Osteocyte (in vitro differentiated cells): ENCODE measurements around the gene SLC26A2. TPM values are rescaled to one million over a fixed set of nuclear protein-coding genes. Genes with fewer than 3 reads are reported as not detected.
A peak's percentile ranks its signal among the peaks of the same experiment; 100 is the strongest.

Source experiments
- DNase-seq: peaks from one replicate; pipeline ENCODE4 v3.0.0; 2021; ENCODE audit warnings: mixed read lengths; ENCODE audit not compliant: unreplicated experiment; ENCODE audit errors: extremely low spot score
- H3K27ac Mint-ChIP-seq: one replicate; pipeline ENCODE4 v1.8.0; 2021; ENCODE audit warnings: mild to moderate bottlenecking, mixed read lengths; ENCODE audit not compliant: unreplicated experiment
- H3K27me3 Mint-ChIP-seq: one replicate; pipeline ENCODE4 v1.8.0; 2021; ENCODE audit warnings: mixed read lengths; ENCODE audit not compliant: unreplicated experiment
- H3K36me3 Mint-ChIP-seq: one replicate; pipeline ENCODE4 v1.8.0; 2021; ENCODE audit warnings: mixed read lengths; ENCODE audit not compliant: unreplicated experiment
- H3K4me1 Mint-ChIP-seq: one replicate; pipeline ENCODE4 v1.8.0; 2021; ENCODE audit warnings: mixed read lengths; ENCODE audit not compliant: unreplicated experiment
- H3K4me3 Mint-ChIP-seq: one replicate; pipeline ENCODE4 v1.8.0; 2021; ENCODE audit warnings: mild to moderate bottlenecking, moderate library complexity, mixed read lengths; ENCODE audit not compliant: unreplicated experiment
- H3K9me3 Mint-ChIP-seq: one replicate; pipeline ENCODE4 v1.8.0; 2021; ENCODE audit warnings: mixed read lengths; ENCODE audit not compliant: unreplicated experiment
- CTCF ChIP-seq: fragments of 200-600 bp; sonication (generic); IDR thresholded peaks from 2 replicates; pipeline ENCODE4 v1.5.0; 2021; ENCODE audit warnings: antibody characterized with exemption, mild to moderate bottlenecking, moderate library complexity
- total RNA-seq: library from RNA; stranded (reverse); gene quantifications from 2 replicates; pipeline ENCODE4 v1.2.1, GENCODE V29; 2021

Gene SLC26A2
- total RNA-seq, 1 donor from 2014 or later = 39.7 TPM

- Mint-ChIP-seq H3K27ac (peak overlapping the region; percentile 87), H3K27me3 (no peaks in the 10 kb centered on the region), H3K9me3 (no peaks in the 10 kb centered on the region), H3K36me3 (peaks cover 17% of the 10 kb centered on the region), H3K4me3 (peak overlapping the region; percentile 89), H3K4me1 (peaks cover 36% of the 10 kb centered on the region)
- DNase-seq = no peak
- TF ChIP-seq CTCF = no peak
Observed at GRCh38 chr5:149999866-150000255, 39.3 kb downstream of the SLC26A2 start.

- Mint-ChIP-seq H3K27me3 (no peaks in the 10 kb centered on the region), H3K4me1 (peaks cover 37% of the 10 kb centered on the region), H3K36me3 (peaks cover 19% of the 10 kb centered on the region), H3K27ac (peak within 1 kb of the TSS; percentile 87), H3K4me3 (peak within 1 kb of the TSS; percentile 89), H3K9me3 (no peaks in the 10 kb centered on the region)
- TF ChIP-seq CTCF = peak; percentile 21
- peak; percentile 97 for DNase-seq
Observed at GRCh38 chr5:150000256-150000989, 39.9 kb downstream of the SLC26A2 start, which contains the start of the genes HMGXB3 and TIGD6. HMGXB3 (plus strand) TSS chr5:150000739; CDS start chr5:150004853, 4,114 bp downstream. TIGD6 (minus strand) TSS chr5:150000654; CDS start chr5:149996348, 4,306 bp downstream.

GRCh38 chr5:150000990-150001659, 40.6 kb downstream of the SLC26A2 start:
- DNase-seq = no peak
- peaks cover 37% of the 10 kb centered on the region for H3K4me1 Mint-ChIP-seq
- H3K4me3 Mint-ChIP-seq = peak overlapping the region; percentile 89
- H3K9me3 Mint-ChIP-seq = no peaks in the 10 kb centered on the region
- peaks cover 19% of the 10 kb centered on the region for H3K36me3 Mint-ChIP-seq
- no peak for TF ChIP-seq CTCF
- peak overlapping the region; percentile 63 for H3K27ac Mint-ChIP-seq
- H3K27me3 Mint-ChIP-seq = no peaks in the 10 kb centered on the region

- DNase-seq = no peak
- peaks cover 37% of the 10 kb centered on the region for H3K4me1 Mint-ChIP-seq
- peak; percentile 67 for TF ChIP-seq CTCF
- H3K27me3 Mint-ChIP-seq = no peaks in the 10 kb centered on the region
- no peaks in the 10 kb centered on the region for H3K9me3 Mint-ChIP-seq
- peak overlapping the region; percentile 89 for H3K4me3 Mint-ChIP-seq
- peaks cover 21% of the 10 kb centered on the region for H3K36me3 Mint-ChIP-seq
- H3K27ac Mint-ChIP-seq = peak overlapping the region; percentile 63
Observed at GRCh38 chr5:150001660-150002486, 41.3 kb downstream of the SLC26A2 start.
